IPS DF 19.7 (cell line): Measurements from ENCODE around the gene PRRG2.

Experiments used
- DNase-seq: peaks from one replicate; pipeline ENCODE4 v3.0.0-alpha.2; 2013; ENCODE audit warnings: low read depth, low spot score

The PRRG2 gene

DNA sequence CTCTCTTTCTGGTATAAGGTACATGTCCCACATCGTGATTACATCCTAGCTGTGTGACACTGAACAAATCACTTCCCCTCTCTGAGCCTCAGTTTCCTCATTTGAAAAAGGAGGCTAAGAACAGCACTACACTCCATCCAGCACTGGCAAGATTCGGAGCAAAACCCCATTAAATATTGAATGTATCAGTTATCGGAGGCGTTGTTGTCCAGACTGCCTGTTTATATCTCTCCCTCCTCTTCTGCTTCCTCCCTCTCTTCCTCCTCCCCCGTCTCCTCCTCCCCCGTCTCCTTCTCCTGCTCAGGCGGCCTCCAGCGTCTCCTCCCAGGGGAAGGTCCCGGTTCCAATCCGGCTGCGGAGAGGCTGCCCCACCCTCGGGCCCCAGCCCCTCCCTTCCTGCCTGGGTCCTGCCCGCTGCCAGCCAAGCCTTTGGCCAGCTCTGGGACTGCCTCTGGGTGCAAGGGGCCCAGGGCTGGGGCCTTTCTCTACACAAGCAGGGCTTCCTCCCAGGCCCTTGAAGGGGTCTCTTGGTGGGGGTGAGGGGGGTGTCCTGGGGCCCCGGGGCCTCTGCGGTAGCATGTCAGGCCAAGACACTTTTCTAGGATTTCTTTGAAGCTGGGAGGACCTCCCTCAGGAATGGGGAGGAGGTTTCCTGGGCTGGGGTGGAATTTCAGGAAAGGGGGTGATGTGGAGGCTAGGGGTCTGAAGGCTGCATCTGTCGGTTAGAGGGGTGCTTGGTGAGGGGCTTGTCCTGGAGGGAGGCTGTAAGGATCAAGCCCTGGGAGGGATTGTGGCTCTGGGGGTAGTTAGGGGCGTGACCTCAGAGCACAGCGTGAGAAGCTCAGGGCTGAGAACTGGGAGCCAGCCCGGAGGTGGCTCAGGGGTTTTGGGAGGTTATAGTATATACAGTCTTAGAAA lies 57.0 kb downstream of the PRRG2 start:
- no peak for DNase-seq

DNA sequence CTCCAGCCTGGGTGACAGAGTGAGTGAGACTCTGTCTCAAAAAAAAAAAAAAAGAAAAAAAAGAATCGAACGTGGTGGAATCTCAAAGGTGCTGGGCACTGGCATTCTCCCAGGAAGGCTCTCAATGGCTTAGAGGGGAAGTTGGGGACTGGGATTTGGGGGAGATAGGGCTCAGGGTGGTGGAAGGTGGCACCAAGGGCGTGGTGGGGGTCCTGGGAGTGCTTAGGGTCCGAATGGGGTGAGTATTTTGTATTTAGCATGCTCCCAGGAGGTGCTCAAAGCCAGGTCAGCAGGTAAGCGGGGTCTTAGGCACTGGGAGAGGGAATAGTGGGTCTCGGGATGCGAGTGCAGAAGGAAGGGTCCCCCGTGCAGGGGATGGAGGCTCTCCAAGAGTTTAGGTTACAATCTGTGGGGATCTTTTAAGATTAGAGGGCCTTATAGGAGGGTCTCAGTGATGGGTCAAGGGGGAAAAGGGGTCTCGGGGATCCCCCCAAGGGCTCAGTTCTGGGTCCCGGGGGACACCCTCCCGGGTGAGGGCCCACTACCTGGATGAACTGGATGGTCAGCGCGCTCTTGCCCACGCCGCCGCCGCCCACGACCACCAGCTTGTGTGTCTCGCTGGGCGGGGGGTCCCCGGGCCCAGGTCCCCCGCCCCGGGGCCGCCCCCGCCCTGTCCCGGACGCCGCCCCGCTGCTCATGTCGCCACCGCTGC lies 58.4 kb downstream of the PRRG2 start:
- no peak for DNase-seq

DNA sequence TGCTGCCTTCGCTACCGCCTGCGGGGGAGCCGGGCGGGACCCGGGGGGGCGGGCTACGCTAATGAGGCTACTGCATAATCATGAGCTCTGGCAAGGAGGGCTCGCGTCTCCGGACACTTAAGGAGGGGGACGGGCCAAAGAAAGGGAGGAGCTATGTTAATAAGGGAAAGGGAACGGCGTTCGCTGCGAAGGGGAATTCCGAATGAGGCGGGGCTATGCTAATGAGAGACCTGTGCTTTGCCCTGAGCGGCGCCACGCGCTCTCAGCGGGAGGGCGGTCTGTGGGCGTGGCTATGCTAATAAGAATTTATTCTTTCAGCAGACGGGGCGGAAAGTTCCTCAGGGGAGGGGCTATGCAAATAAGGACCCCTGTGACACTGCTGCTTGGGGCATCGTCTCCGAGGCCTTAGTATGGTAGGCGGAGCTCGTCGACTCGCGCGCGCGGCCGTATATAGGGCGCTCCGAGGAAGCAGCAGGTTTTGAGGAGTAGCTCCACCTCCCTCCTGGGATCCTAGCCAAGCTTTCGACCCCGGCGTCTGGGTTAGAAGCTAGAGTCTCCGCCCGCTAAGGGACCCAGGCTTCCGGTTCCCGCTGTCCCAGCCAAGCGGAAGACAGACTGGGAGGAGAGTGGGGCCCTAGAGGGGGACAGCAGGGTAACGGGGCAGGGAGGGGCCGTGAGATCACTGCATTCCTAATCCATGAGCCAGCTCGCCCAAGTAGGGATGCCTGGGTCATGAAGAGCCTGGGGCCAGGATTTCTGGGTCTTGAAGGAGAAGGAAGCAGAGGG lies 59.2 kb downstream of the PRRG2 start, which contains the start of gene RRAS:
Gene RRAS (minus strand): TSS at position 31 of the 786 bp plus-strand sequence. CDS start 45 bp downstream, outside the sequence.
- DNase-seq = peak; percentile 98
